OCI-LY1 (cell line): ENCODE data around the gene ZNF76.

Experiments used
- H2AFZ ChIP-seq: fragments of 200-600 bp; sonication (generic), shearing (Covaris generic); 2 replicates; pipeline ENCODE4 v1.6.0; 2014; ENCODE audit warnings: antibody characterized with exemption, mild to moderate bottlenecking, low read length
- H3F3A ChIP-seq: fragments of 200-600 bp; sonication (generic), shearing (Covaris generic); 2 replicates; pipeline ENCODE4 v1.6.0; 2014; ENCODE audit warnings: mild to moderate bottlenecking, antibody characterized with exemption, low read length, moderate library complexity; ENCODE audit not compliant: insufficient read depth
- H3K27ac ChIP-seq: fragments of 200-600 bp; sonication (generic); 2 replicates; pipeline ENCODE4 v1.5.1; 2014; ENCODE audit warnings: low read length, mixed run types, mild to moderate bottlenecking, low read depth; ENCODE audit not compliant: poor library complexity, severe bottlenecking
- H3K27me3 ChIP-seq: fragments of 200-600 bp; sonication (generic); 2 replicates; pipeline ENCODE4 v1.6.0; 2014; ENCODE audit warnings: antibody characterized with exemption, mild to moderate bottlenecking, low read length, moderate library complexity; ENCODE audit not compliant: insufficient read depth
- H3K36me3 ChIP-seq: fragments of 200-600 bp; sonication (generic); 2 replicates; pipeline ENCODE4 v1.6.1; 2014; ENCODE audit warnings: mild to moderate bottlenecking, antibody characterized with exemption, low read length, moderate library complexity, mixed read lengths; ENCODE audit not compliant: insufficient read depth
- H3K4me1 ChIP-seq: fragments of 200-600 bp; sonication (generic); 2 replicates; pipeline ENCODE4 v1.5.1; 2014; ENCODE audit warnings: mild to moderate bottlenecking, low read length, moderate library complexity; ENCODE audit not compliant: insufficient read depth, severe bottlenecking
- H3K4me2 ChIP-seq: fragments of 200-600 bp; sonication (generic), shearing (Covaris generic); 2 replicates; pipeline ENCODE4 v1.6.1; 2014; ENCODE audit warnings: low read length
- H3K4me3 ChIP-seq: fragments of 200-600 bp; sonication (generic); 2 replicates; pipeline ENCODE4 v1.5.1; 2014; ENCODE audit warnings: low read length, low read depth, mild to moderate bottlenecking, mixed read lengths; ENCODE audit not compliant: poor library complexity, severe bottlenecking
- H3K79me2 ChIP-seq: fragments of 200-600 bp; shearing (Covaris generic); 2 replicates; pipeline ENCODE4 v1.6.1; 2016; ENCODE audit warnings: mixed run types, low read length, mixed read lengths; ENCODE audit not compliant: insufficient read depth
- H3K9ac ChIP-seq: fragments of 200-600 bp; sonication (generic), shearing (Covaris generic); 2 replicates; pipeline ENCODE4 v1.6.1; 2014; ENCODE audit warnings: mild to moderate bottlenecking, low read length, mixed read lengths
- H3K9me2 ChIP-seq: fragments of 200-600 bp; sonication (generic), shearing (Covaris generic); 2 replicates; pipeline ENCODE4 v1.6.1; 2014; ENCODE audit warnings: low read depth, mild to moderate bottlenecking, low read length, mixed read lengths
- H3K9me3 ChIP-seq: fragments of 200-600 bp; shearing (Covaris generic); 2 replicates; pipeline ENCODE4 v1.6.1; 2014; ENCODE audit warnings: low read length, mixed read lengths
- H4K20me1 ChIP-seq: fragments of 200-600 bp; sonication (generic), shearing (Covaris generic); 2 replicates; pipeline ENCODE4 v1.6.0; 2016; ENCODE audit warnings: mild to moderate bottlenecking, low read length; ENCODE audit not compliant: insufficient read depth
- EZH2 ChIP-seq: fragments of 200-600 bp; sonication (generic), shearing (Covaris generic); IDR thresholded peaks from 2 replicates; pipeline ENCODE4 v1.8.0; 2017; ENCODE audit warnings: borderline replicate concordance, mixed run types, mild to moderate bottlenecking, antibody characterized with exemption, low read length, moderate library complexity, mixed read lengths
- TF ChIP-seq, protein P1 (sequence below): fragments of 200-600 bp; sonication (generic), shearing (Covaris generic); IDR thresholded peaks from 2 replicates; pipeline ENCODE4 v1.5.1; 2017; ENCODE audit warnings: mild to moderate bottlenecking, antibody characterized with exemption, low read length, moderate library complexity, mixed read lengths

ZNF76 gene

DNA sequence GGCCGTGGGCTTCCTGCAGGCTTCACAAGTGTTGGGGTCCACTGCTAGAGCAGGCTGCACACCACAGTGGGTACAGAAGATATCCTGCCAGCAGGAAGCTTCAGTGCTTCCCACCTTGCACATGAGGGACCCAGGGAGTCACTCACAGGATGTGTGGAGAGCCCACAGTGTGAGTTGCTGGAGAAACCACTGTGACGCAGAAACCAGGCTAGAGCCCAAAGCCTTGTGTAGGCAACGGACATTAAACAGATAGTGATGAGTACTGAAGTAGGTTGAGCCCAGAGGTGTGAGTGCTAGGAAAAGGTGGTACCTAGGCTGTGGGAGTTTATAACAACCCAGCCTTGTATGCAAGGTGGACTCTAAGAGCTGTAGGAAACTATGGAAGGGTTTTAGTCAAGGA is 19.2 kb downstream of the ZNF76 start:
- Histone ChIP-seq H3K9me3 (no peaks in the 10 kb centered on the region), H3K36me3 (peaks cover 26% of the 10 kb centered on the region; the same call in 1 of the 2 replicates), H3K4me2 (no peak overlapping the region)

DNA sequence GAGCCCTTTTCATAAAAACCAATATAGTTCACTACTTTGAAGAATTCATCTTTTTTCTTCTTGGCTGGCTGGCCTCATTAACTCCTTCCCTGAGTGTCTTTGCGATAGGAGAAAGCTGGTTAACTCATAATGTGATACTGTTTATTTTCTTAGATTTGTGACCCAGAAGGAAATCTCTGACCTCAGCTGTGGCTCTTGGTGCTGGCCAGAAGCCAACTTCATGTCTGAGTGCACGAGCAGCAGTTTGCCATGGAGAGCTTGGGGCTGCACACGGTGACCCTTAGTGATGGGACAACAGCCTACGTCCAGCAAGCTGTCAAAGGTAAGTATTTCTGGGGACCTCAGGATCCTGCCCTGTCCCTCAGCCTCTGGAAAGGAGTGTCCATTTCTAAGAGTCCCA is 21.4 kb downstream of the ZNF76 start:
- H3K36me3 ChIP-seq: peaks cover 41% of the 10 kb centered on the region; the same call in 1 of the 2 replicates
- TF ChIP-seq, protein P1, sequence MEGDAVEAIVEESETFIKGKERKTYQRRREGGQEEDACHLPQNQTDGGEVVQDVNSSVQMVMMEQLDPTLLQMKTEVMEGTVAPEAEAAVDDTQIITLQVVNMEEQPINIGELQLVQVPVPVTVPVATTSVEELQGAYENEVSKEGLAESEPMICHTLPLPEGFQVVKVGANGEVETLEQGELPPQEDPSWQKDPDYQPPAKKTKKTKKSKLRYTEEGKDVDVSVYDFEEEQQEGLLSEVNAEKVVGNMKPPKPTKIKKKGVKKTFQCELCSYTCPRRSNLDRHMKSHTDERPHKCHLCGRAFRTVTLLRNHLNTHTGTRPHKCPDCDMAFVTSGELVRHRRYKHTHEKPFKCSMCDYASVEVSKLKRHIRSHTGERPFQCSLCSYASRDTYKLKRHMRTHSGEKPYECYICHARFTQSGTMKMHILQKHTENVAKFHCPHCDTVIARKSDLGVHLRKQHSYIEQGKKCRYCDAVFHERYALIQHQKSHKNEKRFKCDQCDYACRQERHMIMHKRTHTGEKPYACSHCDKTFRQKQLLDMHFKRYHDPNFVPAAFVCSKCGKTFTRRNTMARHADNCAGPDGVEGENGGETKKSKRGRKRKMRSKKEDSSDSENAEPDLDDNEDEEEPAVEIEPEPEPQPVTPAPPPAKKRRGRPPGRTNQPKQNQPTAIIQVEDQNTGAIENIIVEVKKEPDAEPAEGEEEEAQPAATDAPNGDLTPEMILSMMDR: no peak
- no peak for TF ChIP-seq EZH2
- H4K20me1 ChIP-seq: no peaks in the 10 kb centered on the region
- H3K27me3 ChIP-seq: no peaks in the 10 kb centered on the region
- no peaks in the 10 kb centered on the region for H3K9me3 ChIP-seq
- no peak overlapping the region for H2AFZ ChIP-seq
- no peak overlapping the region for H3K4me3 ChIP-seq
- no peak overlapping the region for H3K4me2 ChIP-seq
- no peaks in the 10 kb centered on the region for H3K9me2 ChIP-seq
- no peaks in the 10 kb centered on the region for H3K4me1 ChIP-seq
- H3F3A ChIP-seq: no peaks in the 10 kb centered on the region
- no peak overlapping the region for H3K27ac ChIP-seq
- no peaks in the 10 kb centered on the region for H3K79me2 ChIP-seq
- no peak overlapping the region for H3K9ac ChIP-seq

More for the DNA sequence above, 19.2 kb downstream of the ZNF76 start:
- TF ChIP-seq EZH2: no peak
- TF ChIP-seq, protein P1: no peak
- no peaks in the 10 kb centered on the region for H3K27me3 ChIP-seq
- H3K4me3 ChIP-seq: no peak overlapping the region
- no peaks in the 10 kb centered on the region for H3F3A ChIP-seq
- H3K9ac ChIP-seq: no peak overlapping the region
- no peaks in the 10 kb centered on the region for H4K20me1 ChIP-seq
- no peak overlapping the region for H2AFZ ChIP-seq
- H3K27ac ChIP-seq: no peak overlapping the region
- H3K79me2 ChIP-seq: no peaks in the 10 kb centered on the region
- no peaks in the 10 kb centered on the region for H3K4me1 ChIP-seq
- no peaks in the 10 kb centered on the region for H3K9me2 ChIP-seq

DNA sequence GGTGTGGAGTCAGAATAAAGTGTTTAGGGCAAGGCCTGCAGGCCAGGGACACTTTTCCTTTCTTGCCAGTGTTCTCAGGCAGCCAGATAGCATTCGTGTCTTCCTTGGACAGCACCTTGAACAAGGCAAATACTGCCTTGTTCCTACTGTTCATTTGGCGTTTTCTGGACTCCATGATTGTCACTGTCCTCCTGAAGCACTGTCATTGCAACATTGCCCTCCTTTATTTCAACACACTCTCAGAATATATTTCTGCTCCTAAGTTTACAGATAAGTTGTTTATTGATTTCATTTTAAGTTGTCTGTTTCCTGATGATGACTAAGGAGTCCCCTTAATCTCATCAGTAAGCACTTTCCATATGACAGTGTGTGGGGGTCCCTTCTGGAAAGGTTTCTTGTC is 22.9 kb downstream of the ZNF76 start:
- Histone ChIP-seq H3K27me3 (no peaks in the 10 kb centered on the region), H3K9me3 (no peaks in the 10 kb centered on the region), H3K9ac (no peak overlapping the region), H3F3A (no peaks in the 10 kb centered on the region), H3K79me2 (no peaks in the 10 kb centered on the region), H4K20me1 (no peaks in the 10 kb centered on the region), H3K4me3 (no peak overlapping the region), H3K27ac (no peak overlapping the region), H2AFZ (no peak overlapping the region), H3K4me1 (no peaks in the 10 kb centered on the region), H3K36me3 (peaks cover 56% of the 10 kb centered on the region), H3K9me2 (no peaks in the 10 kb centered on the region), H3K4me2 (no peak overlapping the region)
- TF ChIP-seq, protein P1: no peak
- TF ChIP-seq EZH2: no peak
